Hypothalamus (tissue), 51 donors: ENCODE measurements around the gene STARD5.
A peak's percentile ranks its signal among the peaks of the same experiment; 100 is the strongest.

Experiments
- DNase-seq, 51 donors: peaks; one replicate each; lab custom pipeline; 2025; lab: John Stamatoyannopoulos, UW

The STARD5 gene

DNA sequence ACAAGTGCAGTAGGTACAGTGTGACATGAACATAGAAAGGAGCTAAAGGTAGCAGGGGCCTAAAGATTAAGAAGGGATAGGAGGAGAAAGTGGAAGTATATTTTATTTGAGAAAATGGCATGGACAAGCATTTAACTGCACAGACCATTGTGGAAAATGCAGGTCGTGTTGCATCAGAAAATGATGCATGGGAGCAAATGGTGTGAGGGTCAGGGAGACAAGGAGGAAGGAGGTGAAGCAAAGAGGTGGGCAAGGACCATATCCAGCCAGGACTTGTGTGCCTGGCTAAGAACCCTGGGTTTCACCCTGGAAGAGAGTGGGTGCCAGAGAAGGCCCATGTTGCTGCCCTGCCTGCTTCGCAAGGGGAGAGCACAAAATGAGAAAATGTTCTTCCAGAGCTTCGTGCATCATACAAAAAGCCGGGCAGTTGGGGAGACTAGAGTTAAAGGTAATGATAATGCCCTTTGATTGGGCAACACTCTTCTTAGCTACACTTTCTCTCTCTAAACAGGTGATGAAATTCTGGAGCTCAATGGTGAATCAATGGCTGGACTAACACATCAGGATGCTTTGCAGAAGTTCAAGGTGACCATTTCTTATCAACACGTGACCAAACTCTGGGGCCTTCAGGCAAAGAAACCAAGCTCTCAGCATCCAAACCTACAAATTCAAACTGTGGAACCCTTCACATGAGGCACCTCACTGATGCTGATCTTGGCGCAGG is 45.5 kb downstream of the STARD5 start:
- no peak for DNase-seq

DNA sequence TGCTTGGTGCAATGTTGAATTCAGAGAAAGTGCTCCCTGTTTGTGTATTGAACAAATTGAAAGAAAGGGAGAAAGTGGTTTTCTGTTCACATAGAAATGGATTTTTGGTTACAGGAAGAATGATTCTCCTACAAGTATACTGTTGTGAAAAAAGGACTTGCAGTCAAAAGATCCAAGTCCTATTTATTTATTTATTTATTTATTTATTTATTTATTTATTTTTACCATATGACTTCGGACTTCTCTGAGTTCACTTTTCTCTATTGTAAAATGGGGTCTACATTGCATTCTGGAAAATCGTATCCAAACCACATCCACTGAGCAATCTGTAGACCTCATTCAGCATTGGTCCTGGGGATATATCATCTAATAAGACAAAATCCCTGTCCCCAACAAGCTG is 46.1 kb downstream of the STARD5 start:
- DNase-seq = no peak

DNA sequence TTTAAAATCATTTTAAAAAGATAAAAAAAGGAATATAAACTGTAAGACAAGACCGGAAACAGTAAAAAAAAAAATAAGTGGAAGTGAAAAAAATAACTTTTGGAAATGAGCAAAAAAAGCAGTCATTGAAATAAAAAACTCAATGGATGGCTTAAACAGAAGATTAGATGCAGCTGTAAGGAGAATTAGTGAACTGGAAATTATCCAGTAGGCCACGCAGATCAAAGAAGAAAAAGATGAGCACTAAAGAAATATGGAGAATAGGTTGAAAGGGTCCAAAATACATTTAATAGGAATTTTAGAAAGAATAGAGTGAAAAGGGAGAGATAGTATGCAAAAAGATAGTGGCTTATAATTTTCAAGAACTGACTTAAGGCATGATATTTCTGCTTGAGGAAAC is 47.0 kb downstream of the STARD5 start:
- no peak for DNase-seq

DNA sequence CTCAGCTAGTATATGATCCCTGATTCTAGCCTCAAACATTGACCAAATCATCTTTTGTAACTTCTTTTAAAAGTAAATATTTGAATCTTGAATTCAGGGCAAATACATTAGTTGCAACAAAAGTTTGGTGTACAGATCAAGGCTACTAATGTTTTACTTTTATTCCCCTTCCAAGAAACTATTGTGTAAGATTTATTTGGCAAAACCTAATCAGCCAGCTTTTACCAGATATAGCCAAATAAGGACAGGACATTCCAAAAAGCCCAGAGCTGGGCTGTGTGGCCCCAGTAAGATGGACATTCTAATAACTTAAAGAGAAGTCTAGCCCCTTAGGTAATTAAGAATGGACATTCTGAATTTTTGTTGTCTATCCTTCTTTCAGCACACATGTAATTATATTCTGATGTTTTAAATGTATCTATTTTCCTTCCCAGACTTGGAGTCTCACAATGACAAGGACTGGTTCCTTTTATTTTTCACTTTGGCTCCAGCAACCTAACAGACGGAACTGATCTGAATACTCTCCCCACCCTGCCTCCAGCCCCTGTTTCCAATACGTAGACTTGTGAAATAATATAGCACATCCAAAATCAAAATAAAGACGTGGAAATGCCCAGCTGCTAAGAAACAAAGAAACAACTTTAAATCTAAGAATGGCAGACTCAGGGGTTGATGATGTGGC is 48.1 kb downstream of the STARD5 start:
- DNase-seq = no peak

DNA sequence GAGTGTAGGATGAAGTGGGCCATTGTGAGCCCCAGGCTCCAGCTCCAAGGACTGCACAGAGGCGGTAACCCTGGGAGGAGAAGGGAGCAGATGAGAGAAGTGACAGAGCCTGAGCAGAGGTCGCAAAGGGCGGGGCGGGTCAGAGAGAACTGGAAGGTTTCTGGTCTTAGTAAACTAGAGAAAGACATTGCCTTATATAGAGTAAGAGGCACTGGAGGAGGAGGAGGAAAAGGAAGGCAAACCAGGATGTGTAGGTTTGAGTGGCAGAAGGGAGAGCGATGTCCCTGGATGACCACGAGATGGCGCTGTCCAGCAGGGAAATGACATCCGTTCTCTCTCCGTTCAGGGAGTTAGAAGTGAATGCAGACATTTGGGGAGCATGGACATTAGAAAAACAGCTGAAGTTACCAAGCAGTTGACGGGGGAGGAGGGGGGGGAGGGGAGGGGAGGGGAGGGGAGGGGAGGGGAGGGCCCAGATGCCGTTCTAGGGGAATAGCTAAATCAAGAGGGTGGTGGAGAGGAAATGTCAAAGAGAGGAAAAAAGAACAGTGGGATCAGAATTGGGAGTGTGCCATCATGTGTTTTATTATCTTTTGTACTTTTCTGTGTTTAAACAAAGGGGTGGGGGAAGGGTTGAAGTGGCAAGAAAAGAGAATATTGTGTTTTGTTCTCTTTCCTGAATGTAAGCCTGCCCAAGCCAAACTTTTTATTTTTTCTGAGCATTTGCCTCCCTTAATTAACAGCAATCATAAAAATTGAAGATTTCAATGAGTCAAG is 48.8 kb downstream of the STARD5 start:
- DNase-seq = peak in 43 of 51 donors; percentile 4 to 82 (median 45)

DNA sequence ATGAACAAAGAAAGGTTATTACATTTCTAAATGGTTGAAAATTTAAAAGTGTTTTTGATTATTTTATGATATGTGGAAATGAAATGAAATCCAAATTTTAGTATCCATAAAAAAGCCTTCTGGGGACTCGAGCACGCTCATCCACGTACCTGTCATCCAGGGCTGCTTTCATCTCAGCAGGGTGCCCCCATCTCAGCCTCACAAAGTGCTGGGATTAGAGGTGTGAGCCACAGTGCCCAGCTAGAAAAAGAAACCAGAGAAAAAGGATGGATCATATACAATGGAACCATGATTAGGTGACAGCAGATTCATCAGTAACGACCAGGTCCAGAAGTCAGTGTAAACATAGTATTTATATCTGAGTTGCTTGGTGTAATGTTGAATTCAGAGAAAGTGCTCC is 49.7 kb downstream of the STARD5 start:
- DNase-seq = no peak

DNA sequence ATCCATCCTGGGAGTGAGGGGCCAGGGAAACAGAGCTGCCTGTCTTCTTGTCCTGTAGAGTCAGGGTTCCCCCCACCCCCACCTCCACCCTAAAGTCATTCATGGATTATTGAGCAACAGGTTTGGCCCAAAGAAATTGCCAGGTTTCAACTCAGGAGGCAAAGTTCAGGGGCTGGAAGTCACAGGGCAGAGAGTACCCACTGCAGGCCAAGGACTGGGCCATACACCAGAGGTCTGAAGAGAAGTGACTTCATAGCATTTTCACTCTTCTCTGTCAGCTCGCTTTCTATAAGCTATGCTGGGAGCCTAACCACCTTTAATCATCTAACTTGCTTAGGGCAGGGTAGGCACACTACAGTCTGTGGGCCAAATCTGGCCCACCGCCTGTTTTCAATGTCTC is 50.1 kb downstream of the STARD5 start:
- no peak for DNase-seq

DNA sequence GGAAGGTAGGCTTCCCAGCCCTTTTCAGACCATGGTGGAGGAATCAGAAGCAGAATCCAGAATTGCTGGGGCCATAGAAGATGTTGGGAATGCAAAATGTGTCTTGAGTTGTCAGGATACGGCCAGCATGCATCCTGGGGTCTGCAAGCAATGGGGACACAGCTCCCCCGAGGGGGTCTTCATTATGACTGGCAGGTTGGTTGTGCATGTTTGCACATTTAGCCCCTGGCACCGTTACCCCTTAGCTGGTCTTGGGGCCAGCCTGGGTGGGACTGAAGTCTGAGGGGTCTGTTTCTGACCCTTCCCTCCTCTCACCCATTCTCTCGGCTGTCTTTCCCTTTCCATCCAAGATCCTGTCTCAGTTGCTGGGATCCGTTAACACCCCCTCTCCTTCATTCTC is 50.7 kb downstream of the STARD5 start:
- no peak for DNase-seq

DNA sequence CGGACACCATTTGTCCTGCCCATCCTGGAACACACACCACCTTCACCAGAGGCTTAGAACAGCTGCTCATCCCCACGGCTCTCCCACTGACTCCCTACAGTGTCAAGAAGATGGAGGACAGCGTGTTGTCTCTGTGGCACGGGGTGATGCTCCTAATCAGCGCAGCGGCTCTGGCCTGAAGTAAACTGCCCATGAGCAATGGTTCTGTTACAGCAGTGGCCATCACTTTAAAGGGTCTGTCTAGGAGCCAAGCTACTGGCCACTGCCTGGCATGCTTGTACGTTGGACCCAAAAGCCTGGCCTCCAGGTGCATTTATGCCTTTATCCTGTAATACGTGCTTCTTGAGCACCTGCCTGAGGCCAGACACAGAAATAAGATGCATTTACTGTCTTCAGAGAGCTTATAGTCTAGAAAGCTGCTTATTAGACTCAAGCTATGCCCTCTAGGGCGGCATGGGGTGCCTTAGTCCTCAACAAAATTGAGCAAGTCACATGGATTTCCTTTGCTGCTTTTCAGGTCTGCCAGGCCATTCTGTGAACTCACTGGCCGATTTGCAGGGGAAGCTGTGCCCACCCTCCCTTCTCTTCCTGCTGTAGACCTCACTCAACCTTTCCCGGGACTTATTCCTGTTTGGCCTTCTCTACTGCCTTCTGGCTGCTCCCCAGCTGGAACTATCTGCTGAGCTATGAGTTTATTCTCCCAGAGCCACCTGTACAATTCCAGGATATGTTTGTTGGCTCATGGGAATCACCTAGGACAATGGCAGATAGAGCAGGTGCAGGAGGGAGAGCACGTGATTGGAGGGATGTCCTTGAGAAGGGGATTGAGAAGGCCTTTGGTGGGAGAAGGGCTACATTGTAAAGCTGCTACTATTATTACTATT is 51.9 kb downstream of the STARD5 start:
- no peak for DNase-seq

DNA sequence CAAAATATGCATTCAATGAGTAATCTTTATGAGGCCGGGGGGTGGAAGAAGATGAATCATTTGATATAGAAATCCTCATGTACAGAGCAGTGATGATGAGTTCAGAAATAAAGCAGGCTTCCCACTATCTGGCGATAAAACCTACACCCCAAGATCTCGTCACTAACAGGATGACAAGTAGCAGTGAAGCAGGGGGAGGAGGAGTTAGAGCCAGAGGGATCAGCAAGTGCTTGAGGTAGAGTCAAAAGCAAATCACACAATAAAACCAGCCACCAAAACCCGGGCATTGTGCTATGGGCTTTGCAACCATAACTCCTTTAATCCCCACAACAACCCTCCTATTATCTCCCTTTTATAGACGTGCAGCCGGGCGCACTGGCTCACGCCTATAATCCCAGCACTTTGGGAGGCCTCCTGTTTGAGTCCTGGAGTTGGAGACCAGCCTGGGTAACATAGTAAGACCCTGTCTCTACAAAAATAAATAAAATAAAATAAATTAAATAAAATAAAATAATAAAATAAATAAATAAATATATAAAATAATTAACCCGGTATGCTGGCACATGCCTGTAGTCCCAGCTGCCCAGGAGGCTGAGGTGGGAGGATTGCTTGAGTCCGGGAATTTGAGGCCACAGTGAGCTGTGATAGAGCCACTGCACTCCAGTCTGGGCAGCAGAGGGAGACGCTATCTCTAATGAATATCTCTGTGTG is 53.0 kb downstream of the STARD5 start:
- peak in 1 of 51 donors; percentile 20 for DNase-seq

DNA sequence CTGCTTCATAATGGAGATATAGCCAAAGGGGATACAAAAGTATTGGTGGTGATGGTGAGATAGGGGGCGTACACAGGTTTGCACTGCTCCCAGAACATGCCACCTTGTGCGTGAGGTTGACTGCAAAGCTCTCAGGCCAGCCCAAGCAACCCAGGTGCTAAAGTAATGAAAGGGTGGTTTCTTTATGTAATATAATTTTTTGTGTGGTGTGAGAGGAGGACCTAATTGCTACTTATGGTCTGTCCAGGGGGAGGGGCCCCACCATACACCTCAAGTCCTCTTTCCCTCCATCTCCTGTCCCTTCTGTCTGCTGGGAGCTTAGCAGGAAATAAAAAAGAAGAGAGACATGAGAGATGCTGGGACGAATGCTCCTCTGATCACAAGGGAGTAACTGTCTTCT is 53.8 kb downstream of the STARD5 start:
- DNase-seq = no peak

DNA sequence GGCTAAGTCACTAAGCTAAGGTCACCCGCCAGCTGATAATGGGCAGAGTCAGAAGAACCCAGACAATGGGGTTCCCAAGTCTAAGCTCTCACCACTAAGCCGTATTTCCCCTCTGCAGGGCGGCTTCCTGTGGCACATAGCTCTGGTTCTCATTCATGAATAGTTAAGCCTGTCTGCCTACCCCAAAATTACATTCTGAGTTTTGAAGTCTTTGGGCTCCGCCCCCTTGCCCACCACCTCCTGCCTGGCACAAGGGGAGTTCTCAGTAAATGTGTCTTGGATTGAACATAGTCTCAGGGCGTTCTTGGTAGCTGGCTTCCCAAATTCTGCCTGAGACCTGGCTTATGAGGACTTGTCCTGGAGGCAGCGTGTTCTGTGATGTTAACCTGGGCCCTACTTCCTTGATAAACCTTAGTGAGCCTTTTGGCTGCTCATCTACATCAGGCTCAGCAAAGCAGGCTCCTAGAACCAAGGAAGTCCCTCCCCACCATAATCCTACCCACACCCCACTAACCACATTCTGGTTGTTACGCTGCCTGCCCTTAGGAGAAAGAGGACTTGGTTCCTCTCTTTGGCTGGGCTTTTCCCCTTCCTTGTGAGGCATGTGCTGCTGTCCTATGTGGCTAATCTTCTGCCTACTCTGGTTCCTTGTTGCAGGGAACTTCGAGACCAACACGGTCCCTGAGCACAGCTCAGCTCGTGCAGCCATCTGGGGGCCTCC is 54.9 kb downstream of the STARD5 start:
- DNase-seq = no peak

DNA sequence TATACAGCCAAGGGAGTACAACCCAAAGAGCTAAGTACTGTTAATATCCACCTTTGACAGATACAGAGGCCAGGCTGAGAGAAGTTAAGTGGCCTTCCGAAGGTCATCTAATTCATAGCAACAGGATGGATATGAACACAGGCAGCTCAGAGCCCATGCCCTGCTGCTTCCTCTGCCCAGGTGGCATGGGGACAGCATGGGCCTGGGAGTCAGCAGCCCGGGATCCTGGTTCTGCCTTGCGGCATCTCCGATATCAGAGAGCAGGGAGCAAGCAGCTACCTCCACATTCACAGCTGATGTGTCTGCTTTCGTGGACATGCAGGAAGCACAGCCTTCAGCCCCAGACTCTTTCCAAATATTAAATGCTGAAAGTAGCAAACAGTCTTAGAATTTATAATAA is 55.6 kb downstream of the STARD5 start:
- DNase-seq = no peak

DNA sequence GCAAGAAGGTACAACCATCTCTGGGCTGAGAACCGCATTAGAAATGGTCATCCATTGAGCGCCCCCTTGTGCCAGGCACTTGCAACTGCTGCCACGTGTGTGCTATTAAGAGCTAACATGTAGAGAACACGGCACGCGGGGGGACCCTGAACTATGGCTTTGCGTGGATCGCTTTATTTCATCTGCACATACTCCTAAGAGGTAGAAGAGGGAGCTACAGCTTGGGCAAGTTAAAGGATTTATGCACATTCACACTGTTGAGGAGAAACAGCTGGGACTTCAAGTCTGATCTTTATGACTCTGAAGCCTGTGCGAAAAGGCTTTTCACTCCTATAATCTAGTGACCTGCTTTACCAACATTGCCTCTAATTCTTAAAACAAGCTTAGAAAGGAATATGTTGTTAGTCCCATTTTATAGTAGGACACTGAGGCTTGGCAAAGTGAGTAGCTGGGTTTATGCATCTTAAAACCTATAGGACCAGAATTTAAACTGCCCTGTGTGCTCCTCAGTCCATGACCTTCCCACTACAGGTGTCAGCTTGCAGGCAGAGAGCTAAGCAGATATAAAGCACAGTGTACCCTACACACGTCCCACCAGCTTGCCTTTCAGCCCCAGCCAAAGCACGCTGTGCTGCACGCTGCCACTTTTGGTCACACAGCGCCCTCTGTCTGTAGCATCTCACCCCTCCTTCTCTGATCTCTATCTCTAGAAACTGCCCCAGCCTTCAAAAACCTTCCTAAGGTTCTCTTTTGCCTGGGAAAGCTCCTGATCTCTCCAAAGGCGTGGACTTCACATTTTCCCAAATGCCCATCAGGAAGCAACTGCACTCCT is 57.8 kb downstream of the STARD5 start:
- DNase-seq = peak in 48 of 51 donors; percentile 5 to 83 (median 56)

DNA sequence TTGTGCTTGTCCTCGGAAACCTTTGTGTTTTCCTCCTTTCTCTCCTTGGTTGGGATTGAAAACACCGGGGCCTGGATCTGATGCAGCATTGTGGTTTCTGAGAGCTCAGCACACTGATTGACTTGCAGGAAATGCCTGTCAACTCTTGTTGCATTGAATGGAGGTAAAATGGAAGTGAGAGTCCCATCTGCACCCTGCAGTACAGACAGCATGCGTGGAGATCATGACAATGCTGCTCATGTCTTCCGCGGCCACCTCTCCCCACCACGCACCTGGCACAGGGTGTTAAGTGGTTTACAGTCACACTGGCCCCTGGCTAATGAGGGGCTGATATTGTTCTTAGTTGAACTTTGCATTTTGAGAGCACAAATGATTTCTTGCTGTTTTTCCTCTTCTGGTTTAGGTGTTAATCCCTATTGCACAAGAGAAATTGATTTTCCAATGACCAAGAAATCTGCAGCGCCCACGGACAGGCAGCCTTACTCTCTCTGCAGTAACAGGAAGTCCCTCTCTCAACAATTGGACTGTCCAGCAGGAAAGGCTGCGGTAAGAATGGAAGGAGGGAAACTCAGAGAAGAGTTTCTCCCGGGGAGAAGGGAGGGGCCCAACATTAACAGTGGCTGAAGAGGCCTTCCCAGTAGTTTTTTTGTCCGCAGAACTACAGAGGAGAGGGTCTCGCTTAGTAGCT is 58.5 kb downstream of the STARD5 start:
- DNase-seq = peak in 2 of 51 donors; percentile 31

DNA sequence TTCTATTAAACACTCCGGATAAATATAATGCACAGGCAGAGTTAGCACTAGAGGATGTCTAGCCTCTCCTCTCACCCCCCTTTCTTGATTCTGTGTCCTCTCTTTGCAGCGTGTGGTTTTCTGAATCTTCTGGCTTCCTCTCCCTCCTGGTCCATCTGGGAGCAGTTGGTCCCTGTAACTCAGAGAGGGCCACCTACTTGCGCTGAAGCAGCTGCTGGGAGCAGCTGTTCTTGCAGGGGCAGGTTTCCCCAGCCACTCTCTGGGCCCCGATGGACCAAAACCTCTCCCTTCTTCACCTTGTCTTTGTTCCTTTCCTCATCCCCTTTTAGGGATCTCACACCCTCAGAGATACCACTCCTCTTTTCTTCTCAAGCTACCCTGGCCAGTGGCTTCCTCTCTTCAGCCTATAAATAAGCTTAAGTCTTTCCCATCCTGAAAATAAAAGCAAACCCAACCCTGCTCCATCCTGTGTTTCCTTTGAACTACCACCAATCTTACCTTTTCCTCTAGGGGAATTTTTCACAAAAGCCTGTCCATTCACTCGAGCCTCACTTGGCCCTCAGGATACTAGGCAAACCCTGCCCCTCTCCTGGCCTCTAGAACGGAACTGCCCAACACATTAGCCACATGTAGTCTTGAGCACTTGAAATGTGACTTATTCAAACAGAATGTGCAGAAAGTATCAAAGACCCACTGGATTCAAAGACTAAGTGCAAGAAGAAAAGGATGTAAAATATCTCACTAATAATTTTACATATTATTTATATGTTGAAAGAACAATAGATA is 59.7 kb downstream of the STARD5 start:
- DNase-seq = no peak

DNA sequence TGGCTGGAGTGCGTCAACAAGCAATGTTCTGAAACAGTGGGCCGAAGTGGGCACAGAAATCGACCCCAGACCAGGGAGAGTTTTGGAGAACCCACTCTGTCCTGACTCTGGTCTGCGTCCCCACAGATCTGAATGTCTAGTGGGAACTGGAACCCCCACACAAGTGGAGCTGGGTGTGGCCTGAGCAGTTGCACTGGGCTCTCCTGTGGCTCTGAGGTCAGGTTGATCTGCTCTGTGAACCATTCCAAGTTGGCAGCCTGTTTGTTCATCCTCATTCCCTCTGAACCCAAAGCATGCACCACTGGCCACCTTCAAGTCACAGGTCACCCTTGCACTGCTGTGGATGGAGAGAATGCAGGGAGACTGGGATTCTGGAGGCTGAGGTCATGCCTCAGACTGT is 60.5 kb downstream of the STARD5 start:
- DNase-seq = no peak
